GM23338 (cell line): ENCODE measurements around the gene PTCH2. TPM values are rescaled to one million over a fixed set of nuclear protein-coding genes. Genes with fewer than 3 reads are reported as not detected.
A peak's percentile ranks its signal among the peaks of the same experiment; 100 is the strongest.

Experiments used
- polyA plus RNA-seq: library from polyadenylated mRNA; unstranded; fragments of >200 nt; fragmentation: Nextera tagmentation; extraction: Ambion mirVana; gene quantifications from 2 replicates; pipeline ENCODE4 v1.2.1, GENCODE V29; 2016
- small RNA-seq: library from RNA; depleted of rRNA; stranded (forward); fragments of <200 nt; gene quantifications from one replicate; pipeline ENCODE3, GENCODE V24; 2014; ENCODE audit warnings: low replicate concordance
- total RNA-seq: library from RNA; depleted of rRNA; stranded (reverse); fragments of >200 nt; shearing (Covaris generic); gene quantifications from 2 replicates; pipeline ENCODE4 v1.2.3, GENCODE V29; 2014; rRNA removed

Gene PTCH2
- total and polyA plus RNA-seq, 2 experiments from 2014 or later: 0.63 to 0.74 TPM

Small RNAs within 50 kb of the gene (small RNA-seq; reads per million reads assigned to genes)
- gene AL136380.1 (not detected), gene SNORD38A (106 reads per million, percentile 99 among the genes with 10 or more reads in this experiment), gene SNORD38B (not detected), gene SNORD46 (725 reads per million, percentile 100 among the genes with 10 or more reads in this experiment), gene SNORD55 (not detected)

Other genes with a start within 250 kb of the PTCH2 start
- 4.3 and 20.8 TPM in 2 replicates for gene TMEM53, start 168.8 kb downstream of the PTCH2 start, total RNA-seq
- gene TMEM53, start 168.8 kb downstream of the PTCH2 start, polyA plus RNA-seq: 10.6 and 15.4 TPM in 2 replicates
- 0.31 and 0.62 TPM in 2 replicates for gene ARMH1, start 168.5 kb downstream of the PTCH2 start, total RNA-seq
- gene ARMH1, start 168.5 kb downstream of the PTCH2 start, polyA plus RNA-seq: 1.0 TPM in 1 of 2 replicates, not detected in the other
- gene RNU5D-1, start 112.1 kb downstream of the PTCH2 start, total RNA-seq: not detected in 2 replicates
- gene RNU5D-1, start 112.1 kb downstream of the PTCH2 start, polyA plus RNA-seq: not detected in 2 replicates
- 58.2 and 62.9 TPM in 2 replicates for gene KIF2C, start 103.4 kb downstream of the PTCH2 start, total RNA-seq
- 35.9 and 38.0 TPM in 2 replicates for gene KIF2C, start 103.4 kb downstream of the PTCH2 start, polyA plus RNA-seq
- gene RPS8, start 67.7 kb downstream of the PTCH2 start, total RNA-seq: 1,756 and 2,098 TPM in 2 replicates
- gene RPS8, start 67.7 kb downstream of the PTCH2 start, polyA plus RNA-seq: 2,427 and 2,738 TPM in 2 replicates
- 0.58 and 0.63 TPM in 2 replicates for gene BEST4, start 55.1 kb downstream of the PTCH2 start, total RNA-seq
- gene BEST4, start 55.1 kb downstream of the PTCH2 start, polyA plus RNA-seq: 1.5 and 1.6 TPM in 2 replicates
- gene PLK3, start 42.9 kb downstream of the PTCH2 start, total RNA-seq: 11.8 and 15.1 TPM in 2 replicates
- 7.6 and 8.7 TPM in 2 replicates for gene PLK3, start 42.9 kb downstream of the PTCH2 start, polyA plus RNA-seq
- 0.73 TPM in 1 of 2 replicates, not detected in the other for gene DYNLT4, start 35.9 kb downstream of the PTCH2 start, total RNA-seq
- gene DYNLT4, start 35.9 kb downstream of the PTCH2 start, polyA plus RNA-seq: not detected in 2 replicates
- 0.16 and 0.66 TPM in 2 replicates for gene BTBD19, start 34.7 kb downstream of the PTCH2 start, total RNA-seq
- 0.33 and 0.37 TPM in 2 replicates for gene BTBD19, start 34.7 kb downstream of the PTCH2 start, polyA plus RNA-seq
- 30.3 and 36.4 TPM in 2 replicates for gene EIF2B3, start 143.3 kb upstream of the PTCH2 start, total RNA-seq
- gene EIF2B3, start 143.3 kb upstream of the PTCH2 start, polyA plus RNA-seq: 28.6 and 31.9 TPM in 2 replicates
- 31.0 and 31.4 TPM in 2 replicates for gene HECTD3, start 168.1 kb upstream of the PTCH2 start, total RNA-seq
- 13.1 and 16.6 TPM in 2 replicates for gene HECTD3, start 168.1 kb upstream of the PTCH2 start, polyA plus RNA-seq
- 82.4 and 90.9 TPM in 2 replicates for gene UROD, start 169.0 kb upstream of the PTCH2 start, total RNA-seq
- gene UROD, start 169.0 kb upstream of the PTCH2 start, polyA plus RNA-seq: 106 and 108 TPM in 2 replicates